ENCODE measurements around the gene RASGRF1. TPM values are rescaled to one million over a fixed set of nuclear protein-coding genes. Genes with fewer than 3 reads are reported as not detected.

Gene RASGRF1
- total RNA-seq, 1 donor from 2014 or later: not detected

- peaks cover 90% of the 10 kb centered on the region for H3K27me3 ChIP-seq (ENCODE audit: low read depth)
- no peak for TF ChIP-seq CTCF (IDR thresholded peaks at IDR 0.05; ENCODE audit: borderline replicate concordance)
- H3K4me1 ChIP-seq: peaks cover 20% of the 10 kb centered on the region
- H3K36me3 ChIP-seq: no peaks in the 10 kb centered on the region
- intact Hi-C loops (cut with micrococcal nuclease): no loop called here
- DNase-seq: no peak
- no peaks in the 10 kb centered on the region for H3K9me3 ChIP-seq (replicated peaks)
- H3K27ac ChIP-seq (replicated peaks): no peak overlapping the region
- no peak overlapping the region for H3K4me3 ChIP-seq
These were observed 4.0 kb upstream of the RASGRF1 start for GRCh38 chr15:79094611-79095021.

- TF ChIP-seq CTCF (IDR thresholded peaks at IDR 0.05; ENCODE audit: borderline replicate concordance): no peak
- intact Hi-C loops (cut with micrococcal nuclease): no loop called here
- Histone ChIP-seq H3K27ac (replicated peaks) (no peak overlapping the region), H3K4me1 (peaks cover 25% of the 10 kb centered on the region), H3K27me3 (ENCODE audit: low read depth) (peaks cover 90% of the 10 kb centered on the region), H3K36me3 (no peaks in the 10 kb centered on the region), H3K4me3 (no peak overlapping the region), H3K9me3 (replicated peaks) (no peaks in the 10 kb centered on the region)
- no peak for DNase-seq
These were observed 2.9 kb upstream of the RASGRF1 start for GRCh38 chr15:79093352-79093935.

DNA sequence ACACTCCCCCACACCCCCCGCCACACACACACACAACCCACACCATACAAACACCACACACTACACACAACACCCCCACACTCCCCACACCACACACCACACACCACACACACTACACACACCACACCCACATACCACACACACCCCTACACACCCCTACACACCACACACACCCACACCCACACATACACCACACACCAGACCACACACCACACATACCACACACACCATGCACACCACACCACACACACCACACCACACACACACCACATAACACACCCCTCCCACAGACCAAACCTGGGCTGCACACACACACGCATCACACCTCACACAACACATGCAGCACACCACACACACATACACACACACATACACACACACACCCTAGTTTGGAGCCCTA, 1.8 kb upstream of the RASGRF1 start:
- no peak overlapping the region for H3K27ac ChIP-seq (replicated peaks)
- no peak for DNase-seq
- peaks cover 90% of the 10 kb centered on the region for H3K27me3 ChIP-seq (ENCODE audit: low read depth)
- intact Hi-C loops (cut with micrococcal nuclease): no loop called here
- TF ChIP-seq CTCF (IDR thresholded peaks at IDR 0.05; ENCODE audit: borderline replicate concordance): no peak
- H3K36me3 ChIP-seq: no peaks in the 10 kb centered on the region
- H3K9me3 ChIP-seq (replicated peaks): no peaks in the 10 kb centered on the region
- no peak overlapping the region for H3K4me3 ChIP-seq
- peaks cover 25% of the 10 kb centered on the region for H3K4me1 ChIP-seq

GRCh38 chr15:79091204-79091867, 756 bp upstream of the RASGRF1 start:
- TF ChIP-seq CTCF (IDR thresholded peaks at IDR 0.05; ENCODE audit: borderline replicate concordance): no peak
- Histone ChIP-seq H3K4me3 (peak overlapping the region; percentile 50), H3K9me3 (replicated peaks) (no peaks in the 10 kb centered on the region), H3K4me1 (peaks cover 25% of the 10 kb centered on the region), H3K27me3 (ENCODE audit: low read depth) (peaks cover 90% of the 10 kb centered on the region), H3K27ac (replicated peaks) (no peak overlapping the region), H3K36me3 (no peaks in the 10 kb centered on the region)
- intact Hi-C loops (cut with micrococcal nuclease): no loop called here
- DNase-seq: no peak

GRCh38 chr15:79089890-79090486, 592 bp downstream of the RASGRF1 start:
- no peak for DNase-seq
- no peak overlapping the region for H3K27ac ChIP-seq (replicated peaks)
- H3K9me3 ChIP-seq (replicated peaks): no peaks in the 10 kb centered on the region
- peaks cover 95% of the 10 kb centered on the region for H3K27me3 ChIP-seq (ENCODE audit: low read depth)
- H3K36me3 ChIP-seq: no peaks in the 10 kb centered on the region
- intact Hi-C loops (cut with micrococcal nuclease): no loop called here
- no peak for TF ChIP-seq CTCF (IDR thresholded peaks at IDR 0.05; ENCODE audit: borderline replicate concordance)
- peak overlapping the region; percentile 50 for H3K4me3 ChIP-seq
- H3K4me1 ChIP-seq: peaks cover 25% of the 10 kb centered on the region

Data from left ventricle myocardium inferior (tissue), 1 donor.